HG03442 (cell line): ENCODE data around the gene ANTXRL.
"Not testable (repeated sequence)": the region's sequence is repeated elsewhere in the genome, so short reads cannot be mapped to it uniquely, and the experiment has no call there.

Experiments
- ATAC-seq: cut with Tn5 transposase; IDR thresholded peaks from one replicate; pipeline ENCODE4 v1.9.1; 2021; ENCODE audit warnings: mild to moderate bottlenecking, moderate library complexity; ENCODE audit not compliant: unreplicated experiment

ANTXRL gene

DNA sequence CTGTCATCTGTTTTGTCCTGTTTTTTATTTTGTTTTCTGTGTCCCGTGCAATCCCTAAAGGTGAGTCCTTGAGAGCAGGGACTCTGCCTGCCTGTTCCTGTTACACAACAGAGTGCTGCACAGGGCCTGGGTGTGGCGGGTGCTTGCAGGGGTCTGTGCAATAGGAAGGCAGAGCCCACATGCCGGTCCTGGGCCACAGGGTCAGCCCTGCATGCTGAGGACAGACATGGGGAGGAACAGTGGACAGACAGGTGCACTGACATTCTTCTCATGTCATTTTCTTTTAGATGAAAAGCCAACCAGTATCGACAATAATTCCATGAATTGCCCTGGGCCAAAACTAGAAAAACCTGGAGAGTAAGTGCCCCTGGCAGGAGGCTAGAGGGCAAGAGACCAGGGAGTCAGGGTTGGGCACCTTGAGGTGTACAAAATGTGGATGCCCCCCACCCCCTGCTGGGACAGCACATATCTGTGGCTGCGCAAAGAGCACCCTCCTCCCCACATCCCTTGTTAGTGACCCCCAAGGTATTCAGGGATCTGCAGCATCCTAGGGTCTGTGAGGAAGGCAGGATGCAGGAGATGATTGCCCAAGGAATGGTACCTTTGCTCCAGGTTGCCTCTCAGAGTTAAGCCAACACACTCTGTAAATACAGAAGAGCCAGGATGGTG is 19.9 kb downstream of the ANTXRL start:
- ATAC-seq: no peak

DNA sequence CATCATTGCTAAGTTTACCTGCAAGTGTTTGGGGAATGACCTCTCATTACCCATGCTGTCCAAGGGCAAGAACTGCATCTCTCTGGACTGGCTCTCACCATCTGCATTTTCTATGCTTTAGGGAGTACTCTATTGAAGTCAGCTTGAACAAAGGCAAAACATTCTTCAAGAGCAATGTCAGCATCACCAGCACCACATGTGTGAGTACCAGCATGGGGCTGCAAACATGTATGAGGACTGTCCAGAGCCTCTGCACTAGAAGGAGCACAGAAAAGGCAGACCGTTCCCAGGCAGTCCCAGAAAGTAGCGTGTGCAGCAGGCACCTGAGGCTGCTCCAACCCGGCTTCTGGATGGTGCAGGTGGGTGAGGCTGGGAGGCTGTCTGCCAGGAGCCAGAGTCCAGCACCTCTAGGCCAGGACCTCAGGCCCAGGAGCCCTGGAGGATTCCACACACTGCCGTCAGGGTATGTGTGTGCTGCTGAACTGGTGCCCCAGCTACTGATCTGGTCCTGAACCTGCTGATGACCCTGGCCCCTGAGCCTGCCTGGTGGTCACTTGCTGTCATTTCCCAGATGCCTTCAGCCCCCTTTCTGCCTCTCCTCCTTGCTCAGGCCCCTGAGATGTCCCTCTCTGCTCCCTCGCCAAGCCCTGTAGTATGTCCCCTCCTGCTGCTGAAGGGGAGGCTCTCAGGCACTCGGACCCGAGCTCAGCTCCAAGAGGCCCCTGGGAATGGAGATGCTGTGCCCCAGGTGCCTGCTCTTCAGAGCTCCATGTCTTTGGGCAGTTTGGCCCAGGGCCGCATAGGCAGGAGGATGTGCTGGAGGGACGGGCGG is 20.7 kb downstream of the ANTXRL start:
- no peak for ATAC-seq

DNA sequence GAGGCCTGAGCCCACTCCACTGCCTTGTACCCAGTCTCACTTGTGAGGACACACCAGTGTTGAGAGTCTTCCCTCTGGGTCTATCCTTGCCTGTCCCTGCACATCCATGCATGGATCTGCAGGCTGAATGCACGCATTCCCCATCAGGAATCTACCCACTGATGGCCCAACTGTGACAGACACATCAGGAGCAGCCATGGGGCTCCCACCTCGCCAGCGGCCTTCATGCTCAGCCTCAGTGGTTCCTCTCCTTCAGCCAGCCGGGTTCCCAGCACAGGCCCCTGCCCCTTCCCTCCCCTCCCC is 21.3 kb downstream of the ANTXRL start:
- ATAC-seq: no peak

DNA sequence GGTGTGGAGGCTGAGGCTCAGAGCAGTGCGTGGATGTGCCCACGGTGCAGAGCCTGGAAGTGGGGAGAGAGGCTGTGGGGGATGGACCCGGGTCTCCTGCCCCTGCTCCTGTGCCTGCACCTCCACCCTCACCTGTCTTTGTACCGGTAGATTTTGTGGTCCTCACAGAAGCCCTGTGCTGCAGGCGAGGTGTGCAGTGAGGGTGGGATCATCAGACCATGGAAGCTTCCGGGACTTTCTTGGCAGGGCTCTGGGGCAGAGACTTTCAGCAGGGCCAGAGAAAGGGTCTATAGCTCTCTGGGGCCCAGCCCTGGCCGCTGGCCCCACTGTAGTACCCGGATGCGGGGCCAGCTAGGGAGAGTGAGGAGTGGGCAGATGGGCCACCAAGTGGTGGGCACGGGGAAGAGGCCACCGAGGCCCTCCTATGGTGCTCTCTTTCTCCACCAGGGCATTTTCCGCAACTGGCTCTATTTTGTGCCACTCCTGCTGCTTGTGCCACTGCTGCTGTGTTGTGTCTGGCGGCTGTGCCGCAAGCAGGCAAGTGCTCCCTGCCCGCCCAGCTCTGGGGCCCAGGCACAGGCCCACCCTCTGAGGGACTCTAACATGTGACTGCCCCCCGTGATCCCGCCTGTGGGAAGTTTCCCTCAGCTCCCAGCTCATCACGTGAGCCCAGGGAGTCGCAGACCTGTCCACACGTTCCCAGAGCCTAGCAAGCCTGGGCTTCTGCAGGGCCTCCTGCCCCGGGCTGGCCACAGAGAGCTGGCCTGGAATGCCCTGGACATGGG is 22.1 kb downstream of the ANTXRL start:
- ATAC-seq: no peak

- no peak for ATAC-seq
Observed at GRCh38 chr10:46309511-46310142, 22.8 kb downstream of the ANTXRL start.

DNA sequence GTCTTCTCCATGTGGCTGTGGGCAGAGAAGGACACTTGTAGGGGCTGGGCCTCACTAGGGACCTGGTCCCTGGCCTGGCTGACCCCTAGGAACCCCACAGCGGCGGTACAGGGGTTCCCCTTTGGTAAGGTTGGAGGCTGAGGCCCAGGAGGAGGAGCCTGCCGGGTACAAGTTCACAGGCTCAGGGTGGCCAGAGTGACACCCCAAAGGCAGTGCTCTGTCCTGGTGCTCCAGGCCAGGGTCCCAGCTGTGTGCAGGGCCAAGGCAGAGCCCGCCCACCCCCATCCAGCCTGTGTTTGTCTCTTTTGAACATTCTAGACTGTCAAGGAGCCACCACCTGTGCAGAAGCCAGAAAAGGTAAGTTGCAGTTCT is 23.3 kb downstream of the ANTXRL start:
- ATAC-seq: no peak

DNA sequence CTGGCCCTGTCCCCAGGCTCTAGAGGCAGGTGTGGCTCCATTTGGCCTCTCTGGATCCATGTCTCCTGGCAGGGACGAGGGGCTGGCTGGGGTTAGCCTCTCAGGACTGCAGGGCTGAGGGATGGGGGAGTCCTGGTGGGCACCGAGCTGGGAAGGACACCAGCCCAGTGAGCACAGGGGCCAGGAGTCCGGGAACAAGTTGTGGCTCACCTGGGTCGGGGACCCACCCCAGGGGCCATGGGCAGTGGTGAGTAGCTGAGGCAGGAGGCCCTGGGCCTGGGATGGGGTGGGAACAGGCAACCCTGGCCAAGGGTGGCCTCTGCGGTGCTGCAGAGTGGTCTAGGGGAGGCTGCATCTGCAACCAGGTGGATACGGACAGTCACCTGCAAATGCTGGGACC is 24.1 kb downstream of the ANTXRL start:
- ATAC-seq: no peak

- ATAC-seq: no peak
Observed at GRCh38 chr10:46311501-46311951, 24.7 kb downstream of the ANTXRL start.

GRCh38 chr10:46311961-46312431 is 25.2 kb downstream of the ANTXRL start:
- not testable (repeated sequence) for ATAC-seq

DNA sequence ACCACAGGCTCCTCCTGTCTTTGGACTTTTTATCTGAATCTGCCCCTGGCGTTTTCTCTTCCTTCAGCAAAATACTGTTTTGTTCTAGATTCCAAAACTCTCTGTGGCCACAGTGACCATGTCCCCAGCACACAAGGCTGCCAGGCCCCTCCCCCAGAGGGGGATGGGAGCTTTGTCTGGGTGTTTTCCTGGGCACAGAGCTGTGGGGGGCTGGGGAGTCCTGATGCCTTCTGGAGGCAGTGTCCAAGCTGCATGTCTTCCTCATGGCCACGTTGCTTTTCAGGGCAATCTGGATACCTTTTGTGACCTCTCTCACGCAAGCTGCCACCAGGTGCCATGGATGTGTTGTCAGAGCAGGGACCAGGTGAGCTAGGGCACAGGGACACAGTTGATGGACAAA is 26.2 kb downstream of the ANTXRL start:
- ATAC-seq: no peak

DNA sequence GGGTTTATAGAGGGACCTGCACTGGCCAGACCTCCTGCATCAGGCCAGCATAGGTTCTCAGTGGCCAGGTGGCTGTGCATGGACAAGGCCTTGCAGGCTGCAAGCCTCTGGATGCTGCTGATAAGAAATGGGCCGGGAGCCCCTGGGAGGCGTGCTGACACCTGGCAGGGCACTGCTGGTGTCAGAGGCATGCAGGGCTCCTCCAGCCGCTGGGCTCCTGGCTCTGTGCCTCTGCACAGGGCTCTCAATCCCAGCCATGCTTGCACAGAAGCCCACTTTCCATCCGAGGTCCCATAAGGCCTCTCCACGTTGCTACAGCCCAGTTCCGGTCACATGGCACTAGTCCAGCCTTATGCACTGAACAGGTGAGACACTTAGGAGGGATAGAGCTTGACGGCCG is 27.3 kb downstream of the ANTXRL start:
- no peak for ATAC-seq

DNA sequence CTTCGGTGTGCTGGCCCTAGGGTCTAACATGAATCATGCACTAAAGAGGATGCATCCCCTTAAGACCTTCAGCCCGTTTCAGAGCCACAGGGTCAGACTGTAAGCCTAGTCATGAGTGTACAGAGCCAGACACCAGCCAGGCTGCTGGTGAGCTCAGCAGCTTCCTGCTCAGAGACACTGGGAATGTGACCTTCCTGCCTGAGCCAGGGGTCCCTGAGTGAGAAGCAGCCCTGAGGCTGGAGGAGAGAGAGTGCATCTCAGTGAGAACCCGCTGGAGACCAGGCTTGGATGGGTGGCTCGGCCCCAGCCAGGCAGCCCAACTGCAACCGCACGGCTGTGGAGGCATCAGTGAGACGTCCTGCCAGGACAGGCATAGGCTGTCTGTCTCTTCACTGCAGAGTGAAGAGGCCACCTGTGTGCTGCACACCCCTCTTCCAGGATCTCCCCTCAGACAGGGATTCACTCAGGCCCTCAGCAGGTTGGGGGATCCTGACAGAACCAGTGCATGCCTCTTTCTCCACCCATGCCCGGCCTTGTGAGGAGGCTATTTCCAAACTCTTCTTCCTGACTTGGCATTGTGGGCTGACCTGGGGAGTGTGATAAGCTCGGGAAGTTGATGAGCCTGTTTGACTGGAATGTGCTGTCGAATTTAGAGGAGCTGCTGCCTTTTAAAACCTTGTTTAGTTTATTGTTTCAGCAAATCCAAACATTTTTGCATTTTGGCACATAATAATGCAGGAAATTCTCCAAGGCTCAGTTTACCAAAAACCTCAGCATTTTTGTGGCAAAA is 28.5 kb downstream of the ANTXRL start:
- ATAC-seq: not testable (repeated sequence)

DNA sequence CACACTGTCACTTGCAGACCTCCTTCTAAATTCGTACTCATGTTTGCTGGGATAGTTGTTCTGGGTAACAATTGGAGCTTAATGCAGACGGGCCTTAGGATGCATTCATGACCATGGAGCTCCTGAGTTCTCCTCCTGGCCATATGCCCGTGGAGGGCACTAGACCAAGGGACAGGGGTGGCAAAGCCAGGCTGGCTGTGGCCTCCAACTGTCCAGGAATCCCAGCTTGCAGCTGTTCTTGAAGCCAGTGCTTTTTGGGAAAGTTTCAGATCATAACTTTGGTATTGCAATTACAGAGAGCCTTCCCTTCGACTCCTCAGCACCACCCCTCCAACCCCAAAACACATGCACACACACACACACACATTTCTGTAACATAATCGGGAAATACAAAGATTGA is 30.6 kb downstream of the ANTXRL start:
- no peak for ATAC-seq

GRCh38 chr10:46317889-46318288 is 31.1 kb downstream of the ANTXRL start:
- ATAC-seq: no peak

- no peak for ATAC-seq
Observed at GRCh38 chr10:46318799-46319198, 32.0 kb downstream of the ANTXRL start.

- ATAC-seq: no peak
Observed at GRCh38 chr10:46319389-46319788, 32.6 kb downstream of the ANTXRL start.

GRCh38 chr10:46321770-46322169 is 35.0 kb downstream of the ANTXRL start:
- no peak for ATAC-seq

DNA sequence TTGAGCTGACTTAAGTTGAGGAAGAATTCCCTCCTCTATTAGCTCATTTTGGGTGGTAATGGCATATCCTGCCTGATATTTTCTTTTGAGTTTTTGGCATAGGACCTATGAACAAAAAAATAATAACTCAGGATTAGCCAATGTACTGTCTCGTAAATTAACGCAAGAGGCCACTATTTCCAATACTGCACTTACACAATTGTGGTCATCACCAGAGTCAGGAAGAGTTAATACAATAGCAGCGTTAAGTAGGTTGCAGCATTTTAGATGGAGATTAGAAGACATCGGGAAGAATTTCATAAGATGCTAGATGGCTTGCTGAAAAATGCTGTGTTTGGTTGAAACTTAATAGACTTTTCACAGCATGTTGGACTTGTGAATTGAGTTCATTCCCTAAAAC is 36.4 kb downstream of the ANTXRL start:
- no peak for ATAC-seq

DNA sequence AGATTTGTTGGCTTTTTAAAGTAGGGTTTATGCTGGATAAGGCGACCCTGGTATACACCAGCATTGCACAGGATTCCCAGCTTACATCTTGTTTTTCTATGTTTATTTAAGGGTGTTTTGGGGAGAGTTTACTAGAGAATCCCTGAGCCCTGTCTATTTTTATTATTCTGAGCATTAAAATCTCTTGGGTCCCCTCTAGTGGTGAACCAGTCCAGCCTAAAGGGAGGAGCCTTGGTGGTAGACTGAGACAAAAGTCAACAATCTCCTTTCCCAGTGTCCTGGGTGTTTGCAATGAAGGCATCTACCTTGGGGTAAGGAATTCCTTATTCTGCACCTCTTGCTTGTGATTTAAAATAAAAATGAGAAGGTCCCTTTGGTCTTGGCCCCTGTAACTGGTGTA is 38.2 kb downstream of the ANTXRL start:
- no peak for ATAC-seq

DNA sequence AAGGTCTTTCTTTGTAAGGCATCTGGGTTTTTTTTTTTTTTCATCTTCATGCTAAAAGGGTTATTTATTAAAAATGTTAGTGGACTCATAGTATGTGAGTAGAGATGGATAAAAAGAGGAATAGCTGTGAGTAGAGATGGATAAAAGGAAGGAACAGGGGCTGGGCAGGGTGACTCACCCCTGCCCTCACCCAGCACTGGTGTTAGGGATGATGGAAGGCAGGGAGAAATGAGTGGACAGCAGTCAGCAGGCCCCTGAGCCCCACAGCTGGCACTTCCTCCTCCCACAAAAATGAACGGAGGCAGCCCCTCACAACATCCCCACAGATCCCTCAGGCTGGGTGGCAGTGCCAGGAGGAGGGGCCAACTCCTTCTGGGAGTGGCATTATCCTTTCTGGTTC is 39.3 kb downstream of the ANTXRL start:
- ATAC-seq: no peak
